HepG2 (cell line): ENCODE data around the gene PLCXD3. TPM values are rescaled to one million over a fixed set of nuclear protein-coding genes. Genes with fewer than 3 reads are reported as not detected.

Experiments used
- ATAC-seq: fragments of 200-7000 bp; cut with Tn5 transposase; 3 replicates; pipeline ENCODE4 v1.9.1; 2020; ENCODE audit warnings: mild to moderate bottlenecking, moderate library complexity
- BruUV-seq: library from RNA; stranded (reverse); fragments of 400-500 nt; replicated peaks from 2 replicates; lab custom pipeline; 2021; lab: Mats Ljungman, UMichigan
- CTCF ChIA-PET: fragments of 300-600 bp; formaldehyde crosslinking; extraction: SDS; loops from one replicate; lab custom pipeline; 2021; ENCODE audit warnings: low total read pairs, inconsistent platforms, low intra/inter-chr PET ratio; lab: Yijun Ruan, JAX
- POLR2A ChIA-PET: fragments of 350-600 bp; sonication (Branson Sonifier 250); formaldehyde crosslinking; loops from one replicate; lab custom pipeline; 2020; ENCODE audit warnings: antibody characterized with exemption, inconsistent platforms; lab: Yijun Ruan, JAX
- DNase-seq: peaks from one replicate; pipeline ENCODE4 v3.0.0-alpha.2; 2015; ENCODE audit warnings: low spot score
- FAIRE-seq: peaks from 3 replicates; lab custom pipeline; 2011; peaks lifted over from hg19 to GRCh38; lab: Jason Lieb, UNC
- H2AFZ ChIP-seq: one replicate; pipeline ENCODE4 v1.6.1; 2011; ENCODE audit warnings: low read length, inconsistent platforms
- H3K27ac ChIP-seq: fragments of 300-600 bp; 3 replicates; pipeline ENCODE4 v1.8.0; 2011; ENCODE audit warnings: mixed run types, mild to moderate bottlenecking, mixed read lengths, low read length, inconsistent platforms; ENCODE audit not compliant: insufficient read depth; ENCODE audit errors: extremely low read length
- H3K27me3 ChIP-seq, 2 experiments: fragments of 200-600 bp in 1 of 2; 2 replicates in 1 of 2; 3 replicates in 1 of 2; pipeline versions ENCODE4 v1.6.0 to v1.8.0; 2011; ENCODE audit warnings: low read length in 2 of 2, mild to moderate bottlenecking in 2 of 2, moderate library complexity in 2 of 2, inconsistent platforms in 1 of 2; ENCODE audit not compliant: insufficient read depth in 2 of 2, control insufficient read depth in 1 of 2
- H3K36me3 ChIP-seq, 2 experiments: fragments of 200-600 bp in 1 of 2; replicated peaks in 1 of 2; 2 replicates in 1 of 2; 3 replicates in 1 of 2; pipeline versions ENCODE4 v1.5.1 to v1.8.0; 2011; ENCODE audit warnings: low read length in 2 of 2, inconsistent platforms in 1 of 2; ENCODE audit not compliant: insufficient read depth in 2 of 2, control insufficient read depth in 1 of 2
- H3K4me1 ChIP-seq: 2 replicates; pipeline ENCODE4 v1.5.1; 2012; ENCODE audit warnings: low read length, inconsistent platforms; ENCODE audit not compliant: insufficient read depth
- H3K4me2 ChIP-seq: 2 replicates; pipeline ENCODE4 v1.6.0; 2011; ENCODE audit warnings: low read depth, low read length, inconsistent platforms
- H3K4me3 ChIP-seq, 3 experiments: fragments of 200-600 bp in 1 of 3; sonication (generic), shearing (Covaris generic) in 1 of 3; replicated peaks in 1 of 3; 2 replicates each; pipeline ENCODE4 v1.5.1; 2011 to 2016; ENCODE audit warnings: low read length in 3 of 3, inconsistent platforms in 2 of 3, low read depth in 2 of 3, mild to moderate bottlenecking in 2 of 3, control low read depth in 1 of 3, mixed read lengths in 1 of 3; ENCODE audit not compliant: insufficient read depth in 1 of 3
- H3K79me2 ChIP-seq: one replicate; pipeline ENCODE4 v1.6.1; 2011; ENCODE audit warnings: low read length, inconsistent platforms; ENCODE audit not compliant: insufficient read depth
- H3K9ac ChIP-seq: 2 replicates; pipeline ENCODE4 v1.6.0; 2011; ENCODE audit warnings: mild to moderate bottlenecking, low read depth, low read length, inconsistent platforms; ENCODE audit not compliant: insufficient read depth
- H3K9me3 ChIP-seq: 2 replicates; pipeline ENCODE4 v1.5.1; 2012; ENCODE audit warnings: mild to moderate bottlenecking, low read length
- H4K20me1 ChIP-seq: 2 replicates; pipeline ENCODE4 v1.6.0; 2011; ENCODE audit warnings: inconsistent platforms, mild to moderate bottlenecking, low read length, moderate library complexity; ENCODE audit not compliant: insufficient read depth
- ARNT ChIP-seq: fragments of 450-650 bp; IDR thresholded peaks from 2 replicates; pipeline ENCODE4 v1.6.1; 2017
- ATF7 ChIP-seq, 2 experiments: fragments of 450-650 bp in 1 of 2; sonication (generic) in 1 of 2; formaldehyde crosslinking in 1 of 2; IDR thresholded peaks; 2 replicates each; pipeline versions ENCODE4 v1.4.0 to v1.6.1; 2016 to 2020; ENCODE audit warnings: antibody characterized with exemption in 1 of 2, mild to moderate bottlenecking in 1 of 2, missing genetic modification reagents in 1 of 2
- CC2D1A ChIP-seq: sonication (generic); formaldehyde crosslinking; IDR thresholded peaks from 2 replicates; pipeline ENCODE4 v1.8.1; 2023; ENCODE audit warnings: mild to moderate bottlenecking, missing genetic modification reagents
- CREB1 ChIP-seq, 2 experiments: fragments of 450-650 bp in 1 of 2; IDR thresholded peaks; 2 replicates each; pipeline ENCODE4 v1.6.1; 2016 to 2017; ENCODE audit warnings: control low read depth in 1 of 2, mild to moderate bottlenecking in 1 of 2, missing compliant biosample characterization in 1 of 2, missing genetic modification characterization in 1 of 2
- FOXK2 ChIP-seq: fragments of 450-650 bp; IDR thresholded peaks from 2 replicates; pipeline ENCODE4 v1.6.1; 2016
- KLF6 ChIP-seq: IDR thresholded peaks from 2 replicates; pipeline ENCODE4 v1.8.0; 2016; ENCODE audit warnings: missing biosample characterization, missing genetic modification reagents
- MEIS1 ChIP-seq: sonication (generic); formaldehyde crosslinking; IDR thresholded peaks from 2 replicates; pipeline ENCODE4 v1.9.0; 2021; ENCODE audit warnings: mild to moderate bottlenecking, missing genetic modification reagents, moderate library complexity, borderline replicate concordance
- MEIS2 ChIP-seq: sonication (generic); formaldehyde crosslinking; IDR thresholded peaks from 2 replicates; pipeline ENCODE4 v1.9.0; 2021; ENCODE audit warnings: mild to moderate bottlenecking, missing genetic modification reagents
- MLLT10 ChIP-seq: sonication (generic); formaldehyde crosslinking; IDR thresholded peaks from 2 replicates; pipeline ENCODE4 v1.4.0; 2020; ENCODE audit warnings: missing genetic modification reagents
- RELA ChIP-seq: sonication (generic); formaldehyde crosslinking; IDR thresholded peaks from 2 replicates; pipeline ENCODE4 v1.4.0; 2020; ENCODE audit warnings: missing genetic modification reagents
- TEAD2 ChIP-seq: sonication (generic); formaldehyde crosslinking; IDR thresholded peaks from 2 replicates; pipeline ENCODE4 v1.9.0; 2021; ENCODE audit warnings: missing genetic modification reagents
- TOE1 ChIP-seq: sonication (generic); formaldehyde crosslinking; IDR thresholded peaks from 2 replicates; pipeline ENCODE4 v1.4.0; 2020; ENCODE audit warnings: mild to moderate bottlenecking, missing genetic modification reagents
- TRAFD1 ChIP-seq: sonication (generic); formaldehyde crosslinking; IDR thresholded peaks from 2 replicates; pipeline ENCODE4 v1.5.1; 2020; ENCODE audit warnings: missing genetic modification reagents, mild to moderate bottlenecking, borderline replicate concordance
- ZBTB26 ChIP-seq: IDR thresholded peaks from 2 replicates; pipeline ENCODE4 v1.6.1; 2016; ENCODE audit warnings: missing compliant biosample characterization, missing genetic modification reagents, borderline replicate concordance
- ZNF292 ChIP-seq: sonication (generic); formaldehyde crosslinking; IDR thresholded peaks from 2 replicates; pipeline ENCODE4 v1.8.1; 2022; ENCODE audit warnings: mild to moderate bottlenecking, low read depth, missing genetic modification reagents, borderline replicate concordance
- ZNF337 ChIP-seq: sonication (generic); formaldehyde crosslinking; IDR thresholded peaks from 2 replicates; pipeline ENCODE4 v1.5.1; 2020; ENCODE audit warnings: missing genetic modification reagents, low read depth, mild to moderate bottlenecking, borderline replicate concordance
- WGBS: methylation state at CpG from one replicate; pipeline ENCODE4 v1.1.6; 2017; ENCODE audit warnings: low lambda C conversion rate; 5-methylcytosine and 5-hydroxymethylcytosine counted together
- in situ Hi-C: cut with HindIII; loops from 2 replicates; pipeline ENCODE4 v1.10.0; 2017; ENCODE audit warnings: low pct_unique_long_range_greater_than_20kb; ENCODE audit not compliant: extremely low pct_ligation_motif_present
- intact Hi-C: fragments of 100-400 bp; cut with micrococcal nuclease; formaldehyde crosslinking; loops from one replicate; pipeline ENCODE4 v1.10.0; 2022; ENCODE audit not compliant: unreplicated experiment
- polyA plus RNA-seq, 8 experiments: library from polyadenylated mRNA; depleted of rRNA in 3 of 8; stranded (reverse) in 7 of 8; unstranded in 1 of 8; fragments of >200 nt; fragmentation: Illumina TruSeq in 4 of 8; extraction: Trizol in 4 of 8; gene quantifications; 2 replicates each; pipeline versions ENCODE4 v1.2.1 to v1.2.3, GENCODE V29; 2011 to 2016; ENCODE audit warnings: low read depth in 4 of 8, missing spikeins in 1 of 8, mixed read lengths in 1 of 8; ENCODE audit not compliant: insufficient read depth in 1 of 8
- total RNA-seq, 5 experiments: library from RNA; depleted of rRNA; stranded (reverse); fragments of >200 nt; fragmentation: Illumina TruSeq; extraction: Trizol; gene quantifications; 2 replicates each; pipeline ENCODE4 v1.2.3, GENCODE V29; 2016; ENCODE audit warnings: low read depth in 1 of 5

PLCXD3 gene
- total and polyA plus RNA-seq, 2 of the 13 experiments (the other 11 are each of a cell fraction or from before 2014, with no cell fraction given): not detected

- Histone ChIP-seq H3K36me3 (no peaks in the 10 kb centered on the region), H3K4me1 (no peaks in the 10 kb centered on the region)
- TF ChIP-seq ATF7 (IDR thresholded peaks at IDR 0.05) (peak; percentile 81), ATF7 (CRISPR knock-in tag; IDR thresholded peaks at IDR 0.05) (no peak), MLLT10 (no peak), CREB1 (IDR thresholded peaks at IDR 0.05) (peak; percentile 87), CREB1 (CRISPR knock-in tag; IDR thresholded peaks at IDR 0.05) (no peak)
- TF ChIP-seq, all 625 proteins: peak for 2
- DNase-seq: no peak
- no peak overlapping the region for H3K4me3 ChIP-seq
- no peaks in the 10 kb centered on the region for H3K9me3 ChIP-seq
- H3K27ac ChIP-seq: no peak overlapping the region
- no peaks in the 10 kb centered on the region for H4K20me1 ChIP-seq
- no peak for FAIRE-seq
- 12% methylated on average over 1 of the region's 1 CpG for WGBS
- no peaks in the 10 kb centered on the region for H3K79me2 ChIP-seq
- H2AFZ ChIP-seq: no peak overlapping the region
- H3K9ac ChIP-seq: no peak overlapping the region
- H3K4me2 ChIP-seq: no peak overlapping the region
- in situ Hi-C loops: loop anchor here (25.0 kb wide), 1 partner anchor 568 kb away; no protein-coding TSS in a partner anchor
- intact Hi-C loops: no loop called here
- ChIA-PET CTCF (no interaction called here), POLR2A (no interaction called here)
- H3K27me3 ChIP-seq: no peaks in the 10 kb centered on the region; a peak in 1 of 5 replicates
- no TSS peak for BruUV-seq
- ATAC-seq: no peak
Measured at GRCh38 chr5:41268894-41269293, 241.5 kb downstream of the PLCXD3 start.

DNA sequence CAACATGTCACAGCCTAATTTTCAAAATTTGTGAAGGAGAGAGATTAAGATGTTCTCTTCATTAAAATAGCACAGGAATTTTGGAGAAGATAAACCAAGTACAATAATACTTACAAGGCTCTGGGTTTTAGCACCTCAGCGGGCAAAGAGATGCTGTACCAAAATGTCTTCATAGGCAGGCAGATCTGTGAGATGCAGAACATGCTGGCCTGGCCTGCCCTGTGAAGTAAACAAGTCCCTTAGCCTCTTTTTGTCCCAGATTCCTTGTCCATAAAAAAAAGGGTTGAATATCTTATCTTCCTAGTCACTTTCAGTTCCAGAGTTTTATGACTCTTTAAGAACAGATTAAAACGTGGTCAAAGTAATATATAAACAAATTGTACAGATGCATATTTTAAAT is 244.0 kb downstream of the PLCXD3 start:
- no peak overlapping the region for H3K4me2 ChIP-seq
- CTCF ChIA-PET: no interaction called here
- ATAC-seq (no peak), DNase-seq (no peak), FAIRE-seq (no peak)
- H3K27me3 ChIP-seq: no peaks in the 10 kb centered on the region; a peak in 1 of 5 replicates
- no peaks in the 10 kb centered on the region for H3K4me1 ChIP-seq
- no peak overlapping the region for H3K9ac ChIP-seq
- H3K9me3 ChIP-seq: no peaks in the 10 kb centered on the region
- 17% methylated on average over 2 of the region's 2 CpGs for WGBS
- H2AFZ ChIP-seq: no peak overlapping the region
- H4K20me1 ChIP-seq: no peaks in the 10 kb centered on the region
- in situ Hi-C loops (loop anchor here (25.0 kb wide), 1 partner anchor 571 kb away; no protein-coding TSS in a partner anchor), intact Hi-C loops (no loop called here)
- no peaks in the 10 kb centered on the region for H3K36me3 ChIP-seq
- POLR2A ChIA-PET: no interaction called here
- no peak overlapping the region for H3K27ac ChIP-seq
- BruUV-seq: no TSS peak
- no peak overlapping the region for H3K4me3 ChIP-seq
- no peaks in the 10 kb centered on the region for H3K79me2 ChIP-seq
- TF ChIP-seq ZBTB26 (CRISPR knock-in tag) (no peak), ARNT (no peak), TEAD2 (no peak), ZNF292 (CRISPR knock-in tag) (no peak), TRAFD1 (CRISPR knock-in tag) (no peak), FOXK2 (no peak), RELA (no peak), TOE1 (CRISPR knock-in tag) (no peak), ZNF337 (CRISPR knock-in tag) (no peak), MEIS2 (CRISPR knock-in tag) (no peak), CC2D1A (no peak), KLF6 (CRISPR knock-in tag) (no peak), MEIS1 (no peak)
